K562 (cell line): Measurements from ENCODE around the gene CPNE1. TPM values are rescaled to one million over a fixed set of nuclear protein-coding genes. Genes with fewer than 3 reads are reported as not detected.
A peak's percentile ranks its signal among the peaks of the same experiment; 100 is the strongest.

ENCODE experiments used
- ATAC-seq: fragments of 200-7000 bp; cut with Tn5 transposase; 3 replicates; pipeline ENCODE4 v1.9.1; 2020; ENCODE audit warnings: moderate library complexity
- BruUV-seq: library from RNA; stranded (reverse); fragments of 400-500 nt; replicated peaks from 2 replicates; lab custom pipeline; 2021; lab: Mats Ljungman, UMichigan
- CTCF ChIA-PET: fragments of 300-600 bp; formaldehyde crosslinking; extraction: SDS; loops from one replicate; lab custom pipeline; 2021; ENCODE audit warnings: low intra/inter-chr PET ratio; lab: Yijun Ruan, JAX
- POLR2A ChIA-PET: fragments of 300-600, 350-650 bp; sonication (Branson Sonifier 250); formaldehyde crosslinking; extraction: SDS; loops from one replicate; lab custom pipeline; 2021; ENCODE audit warnings: antibody characterized with exemption, inconsistent platforms; lab: Yijun Ruan, JAX
- DNase-seq, 4 experiments: peaks; one replicate each; pipeline versions ENCODE4 v3.0.0 to v3.0.0-alpha.2; 2011 to 2018; ENCODE audit warnings: low spot score in 3 of 4, mixed read lengths in 3 of 4; ENCODE audit errors: extremely low read depth in 1 of 4
- FAIRE-seq: peaks from 2 replicates; lab custom pipeline; 2011; peaks lifted over from hg19 to GRCh38; lab: Jason Lieb, UNC
- H2AFZ ChIP-seq: 2 replicates; pipeline ENCODE4 v1.6.0; 2011; ENCODE audit warnings: low read depth, low read length, control low read depth, inconsistent platforms
- H3K27ac ChIP-seq: fragments of 200-600 bp; 3 replicates; pipeline ENCODE4 v1.8.0; 2011; ENCODE audit warnings: low read depth, mild to moderate bottlenecking, control low read depth, inconsistent platforms, low read length, moderate library complexity, mixed read lengths; ENCODE audit errors: extremely low read depth
- H3K27me3 ChIP-seq, 2 experiments: fragments of 300-600 bp in 1 of 2; 2 replicates in 1 of 2; 3 replicates in 1 of 2; pipeline versions ENCODE4 v1.6.0 to v1.8.0; 2011; ENCODE audit warnings: inconsistent platforms in 2 of 2, low read length in 2 of 2, mild to moderate bottlenecking in 1 of 2, mixed read lengths in 1 of 2, moderate library complexity in 1 of 2; ENCODE audit not compliant: control insufficient read depth in 2 of 2, insufficient read depth in 2 of 2
- H3K36me3 ChIP-seq: fragments of 300-600 bp; 3 replicates; pipeline ENCODE4 v1.8.0; 2011; ENCODE audit warnings: mild to moderate bottlenecking, low read length, inconsistent platforms; ENCODE audit not compliant: control insufficient read depth, insufficient read depth
- H3K4me1 ChIP-seq, 2 experiments: fragments of 200-600 bp in 1 of 2; replicated peaks in 1 of 2; 2 replicates in 1 of 2; 3 replicates in 1 of 2; pipeline versions ENCODE4 v1.5.1 to v1.8.0; 2011; ENCODE audit warnings: inconsistent platforms in 2 of 2, low read length in 2 of 2, mild to moderate bottlenecking in 1 of 2, mixed read lengths in 1 of 2, moderate library complexity in 1 of 2; ENCODE audit not compliant: control insufficient read depth in 2 of 2, insufficient read depth in 2 of 2
- H3K4me2 ChIP-seq: 2 replicates; pipeline ENCODE4 v1.6.1; 2011; ENCODE audit warnings: low read length, control low read depth, inconsistent platforms, mixed read lengths; ENCODE audit not compliant: insufficient read depth
- H3K4me3 ChIP-seq: fragments of 200-600 bp; sonication (generic), shearing (Covaris generic); 2 replicates; pipeline ENCODE4 v1.5.1; 2016; ENCODE audit warnings: control low read depth, inconsistent platforms
- H3K79me2 ChIP-seq: fragments of 200-600 bp; 3 replicates; pipeline ENCODE4 v1.8.0; 2011; ENCODE audit warnings: low read length, inconsistent platforms; ENCODE audit not compliant: control insufficient read depth, insufficient read depth
- H3K9ac ChIP-seq, 2 experiments: 2 replicates each; pipeline versions ENCODE4 v1.6.0 to v1.6.1; 2011; ENCODE audit warnings: low read depth in 2 of 2, low read length in 2 of 2, control low read depth in 1 of 2, inconsistent platforms in 1 of 2, mild to moderate bottlenecking in 1 of 2, mixed read lengths in 1 of 2; ENCODE audit not compliant: insufficient read depth in 1 of 2
- H3K9me1 ChIP-seq: one replicate; pipeline ENCODE4 v1.6.0; 2011; ENCODE audit warnings: inconsistent platforms, mild to moderate bottlenecking, low read length, moderate library complexity; ENCODE audit not compliant: control insufficient read depth, insufficient read depth
- H3K9me3 ChIP-seq: replicated peaks from 2 replicates; pipeline ENCODE4 v1.5.1; 2011; ENCODE audit warnings: low read depth, low read length, inconsistent platforms; ENCODE audit not compliant: control insufficient read depth, insufficient read depth
- H4K20me1 ChIP-seq: replicated peaks from 2 replicates; pipeline ENCODE4 v1.6.1; 2011; ENCODE audit warnings: low read length, inconsistent platforms, mixed read lengths; ENCODE audit not compliant: control insufficient read depth, insufficient read depth
- AFF4 ChIP-seq: sonication (generic); formaldehyde crosslinking; IDR thresholded peaks from 2 replicates; pipeline ENCODE4 v1.8.0; 2023; ENCODE audit warnings: mild to moderate bottlenecking, missing genetic modification reagents
- ASH1L ChIP-seq: fragments of 450-650 bp; IDR thresholded peaks from 2 replicates; pipeline ENCODE4 v1.6.1; 2018; ENCODE audit warnings: borderline replicate concordance, mild to moderate bottlenecking, low read depth; ENCODE audit not compliant: partially characterized antibody
- C11orf30 ChIP-seq: fragments of 450-650 bp; IDR thresholded peaks from 2 replicates; pipeline ENCODE4 v1.6.1; 2016; ENCODE audit warnings: low read depth, mild to moderate bottlenecking
- CHD1 ChIP-seq: fragments of 200-600 bp; sonication (generic); IDR thresholded peaks from one replicate; pipeline ENCODE4 v1.6.1; 2012; ENCODE audit warnings: mild to moderate bottlenecking, moderate library complexity, low read length, inconsistent platforms
- ELK3 ChIP-seq: fragments of 450-650 bp; formaldehyde crosslinking; IDR thresholded peaks from 2 replicates; pipeline ENCODE4 v1.4.0; 2020; ENCODE audit warnings: mild to moderate bottlenecking
- KHSRP ChIP-seq: fragments of 450-650 bp; IDR thresholded peaks from 2 replicates; pipeline ENCODE4 v1.6.1; 2017
- MXD1 ChIP-seq: fragments of 250-450 bp; sonication (Bioruptor Pico); IDR thresholded peaks from 2 replicates; pipeline ENCODE4 v1.8.0; 2021; ENCODE audit warnings: borderline replicate concordance, mild to moderate bottlenecking, moderate library complexity; ENCODE audit not compliant: poor library complexity, severe bottlenecking
- NCOA1 ChIP-seq: fragments of 450-650 bp; IDR thresholded peaks from 2 replicates; pipeline ENCODE4 v1.6.1; 2016; ENCODE audit warnings: low read depth
- NCOA4 ChIP-seq: fragments of 450-650 bp; IDR thresholded peaks from 2 replicates; pipeline ENCODE4 v1.6.1; 2018; ENCODE audit warnings: mild to moderate bottlenecking; ENCODE audit not compliant: partially characterized antibody
- TCF3 ChIP-seq: sonication (generic); formaldehyde crosslinking; IDR thresholded peaks from 2 replicates; pipeline ENCODE4 v1.4.0; 2020; ENCODE audit warnings: mild to moderate bottlenecking, missing genetic modification reagents
- ZMIZ1 ChIP-seq, 2 experiments: fragments of 150-350 bp in 1 of 2; IDR thresholded peaks; 2 replicates each; pipeline ENCODE4 v1.6.1; 2012 to 2016; ENCODE audit warnings: low read depth in 2 of 2, low read length in 2 of 2, mild to moderate bottlenecking in 1 of 2, moderate library complexity in 1 of 2
- ZNF217 ChIP-seq: sonication (generic); formaldehyde crosslinking; IDR thresholded peaks from 2 replicates; pipeline ENCODE4 v1.8.0; 2022; ENCODE audit warnings: mild to moderate bottlenecking, missing genetic modification reagents
- ZNF764 ChIP-seq: fragments of 250-450 bp; sonication (Bioruptor Pico); IDR thresholded peaks from 2 replicates; pipeline ENCODE4 v1.4.0; 2020; ENCODE audit warnings: low read depth, mild to moderate bottlenecking, moderate library complexity
- WGBS: fragments of 100-300 bp; shearing (Covaris generic); methylation state at CpG from one replicate; pipeline ENCODE4 v1.1.6; 2016; ENCODE audit warnings: low coverage, mixed read lengths; ENCODE audit not compliant: insufficient coverage; ENCODE audit errors: missing lambda C conversion rate; 5-methylcytosine and 5-hydroxymethylcytosine counted together
- in situ Hi-C: fragments of 300-500 bp; cut with MboI; formaldehyde crosslinking; loops from 4 replicates; pipeline ENCODE4 v1.15.0; 2018; ENCODE audit warnings: inconsistent platforms, mixed read lengths
- intact Hi-C: fragments of 100-400 bp; cut with micrococcal nuclease; formaldehyde crosslinking; loops from 2 replicates; pipeline ENCODE4 v1.14.2; 2022
- polyA plus RNA-seq, 8 experiments: library from polyadenylated mRNA; depleted of rRNA in 4 of 8; stranded (reverse) in 5 of 8; unstranded in 3 of 8; fragments of >200 nt; fragmentation: Nextera tagmentation in 2 of 8; fragmentation: Illumina TruSeq in 1 of 8; extraction: Ambion mirVana in 2 of 8; extraction: Trizol in 1 of 8; gene quantifications; 2 replicates each; pipeline versions ENCODE4 v1.2.1 to v1.2.3, GENCODE V29; 2011 to 2014; ENCODE audit warnings: inconsistent platforms in 1 of 8, missing spikeins in 1 of 8
- total RNA-seq, 7 experiments: library from RNA; depleted of rRNA in 6 of 7; stranded (reverse); fragments of >200 nt in 6 of 7; fragmentation: Illumina TruSeq in 2 of 7; extraction: Trizol in 2 of 7; gene quantifications; 2 replicates each; pipeline versions ENCODE4 v1.2.1 to v1.2.3, GENCODE V29; 2011 to 2021; ENCODE audit warnings: low replicate concordance in 1 of 7

Gene CPNE1
- total and polyA plus RNA-seq, 9 of the 15 experiments (the other 6 are each of a cell fraction or from before 2014, with no cell fraction given), result 42.1 to 102 (median 56.0) TPM

GRCh38 chr20:35602851-35603495, 61.7 kb downstream of the CPNE1 start:
- no peak for FAIRE-seq
- H3K9me3 ChIP-seq, result no peaks in the 10 kb centered on the region
- no peaks in the 10 kb centered on the region for H3K36me3 ChIP-seq
- CTCF ChIA-PET, result no interaction called here
- ATAC-seq, result no peak
- H3K9me1 ChIP-seq, result no peaks in the 10 kb centered on the region
- peaks cover 0 to 19% of the 10 kb centered on the region in 2 experiments; a peak in 3 of 5 replicates for H3K27me3 ChIP-seq
- no peak overlapping the region for H3K4me3 ChIP-seq
- intact Hi-C loops, result loop anchor here (5.0 kb wide), 1 partner anchor 91 kb away; no protein-coding TSS in a partner anchor
- no peaks in the 10 kb centered on the region for H4K20me1 ChIP-seq
- H3K4me1 ChIP-seq, result peaks cover 7 to 40% of the 10 kb centered on the region in 2 experiments
- 67% methylated on average over 14 of the region's 15 CpGs for WGBS
- in situ Hi-C loops, result no loop called here
- POLR2A ChIA-PET, result no interaction called here
- H3K79me2 ChIP-seq, result no peaks in the 10 kb centered on the region
- H3K9ac ChIP-seq, result no peak overlapping the region
- no peak overlapping the region for H2AFZ ChIP-seq
- H3K27ac ChIP-seq, result no peak overlapping the region
- H3K4me2 ChIP-seq, result no peak overlapping the region
- peak in 1 of 4 experiments; percentile 5 for DNase-seq
- no TSS peak for BruUV-seq
- TF ChIP-seq MXD1 (CRISPR knock-in tag) (no peak), ASH1L (no peak), NCOA4 (no peak), ZNF217 (CRISPR knock-in tag) (no peak), TCF3 (CRISPR knock-in tag) (no peak), AFF4 (CRISPR knock-in tag) (no peak), ZNF764 (CRISPR knock-in tag) (no peak), CHD1 (no peak), KHSRP (no peak), ELK3 (CRISPR knock-in tag) (no peak), C11orf30 (no peak), NCOA1 (no peak), ZMIZ1 (IDR thresholded peaks at IDR 0.05; ENCODE audit: low read depth in 2 of 2, low read length in 2 of 2) (no peak)
